Measurements from ENCODE around the gene PRTFDC1. TPM values are rescaled to one million over a fixed set of nuclear protein-coding genes. Genes with fewer than 3 reads are reported as not detected.

The PRTFDC1 gene
- total and polyA plus RNA-seq, 2 donors (not counting 1 experiment from before 2014, with no cell fraction given) = 26.9 to 32.7 TPM

DNA sequence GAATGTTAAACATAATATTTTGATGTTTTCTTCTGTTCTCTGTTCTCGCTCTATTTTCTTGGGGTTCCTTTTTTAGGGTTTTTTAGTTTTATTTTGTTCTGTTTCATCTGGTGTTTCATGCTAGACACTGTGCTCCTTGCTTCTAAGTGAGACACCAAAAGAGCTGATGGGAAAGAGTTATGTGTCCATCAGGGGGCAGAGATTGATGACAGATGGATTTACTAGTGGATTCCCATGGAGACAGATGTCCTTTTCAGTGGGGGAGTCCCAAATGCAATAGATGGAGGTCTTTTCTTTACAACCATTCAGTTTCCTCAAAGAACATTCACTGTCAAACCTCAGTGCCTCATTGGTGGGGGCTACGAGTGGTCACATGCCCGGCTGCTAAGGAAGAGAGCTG lies 34.9 kb downstream of the PRTFDC1 start:
- no peaks in the 10 kb centered on the region for H3K9me3 ChIP-seq (ENCODE audit: control insufficient read depth, insufficient read depth, low read depth, low read length)
- H3K36me3 ChIP-seq (ENCODE audit: control insufficient read depth, insufficient read depth, low read length) = no peaks in the 10 kb centered on the region
- no peaks in the 10 kb centered on the region for H3K27me3 ChIP-seq (ENCODE audit: control insufficient read depth, insufficient read depth, low read length)
- H2AFZ ChIP-seq (ENCODE audit: low read length) = no peak overlapping the region
- no peaks in the 10 kb centered on the region for H4K20me1 ChIP-seq (ENCODE audit: control insufficient read depth, extremely low read depth, insufficient read depth, low read length)
- TF ChIP-seq CTCF (conservative IDR thresholded peaks at IDR 0.05 in 1 of 2, IDR thresholded peaks at IDR 0.05 in 1 of 2; ENCODE audit: low read depth in 1 of 2, low read length in 2 of 2) = no peak
- no peak for TF ChIP-seq EZH2 (IDR thresholded peaks at IDR 0.05; ENCODE audit: low read length, missing control alignments)
- H3K9ac ChIP-seq (ENCODE audit: insufficient read depth, low read length) = no peak overlapping the region
- H3K27ac ChIP-seq (ENCODE audit: insufficient read depth, low read length) = no peak overlapping the region
- H3K4me2 ChIP-seq (ENCODE audit: extremely low read depth, insufficient read depth, low read length) = no peak overlapping the region
- peaks cover 5% of the 10 kb centered on the region for H3K4me1 ChIP-seq (ENCODE audit: control insufficient read depth, extremely low read depth, insufficient read depth, low read length)
- no peaks in the 10 kb centered on the region for H3K79me2 ChIP-seq (ENCODE audit: control insufficient read depth, insufficient read depth, low read length)
- no peak for DNase-seq (ENCODE audit: low read depth in 2 of 2)
- no peak overlapping the region for H3K4me3 ChIP-seq (replicated peaks in 1 of 4; ENCODE audit: control extremely low read depth in 1 of 4, insufficient read depth in 1 of 4, low read depth in 3 of 4, low read length in 4 of 4)

GRCh38 chr10:24916365-24916764 lies 36.0 kb downstream of the PRTFDC1 start:
- Histone ChIP-seq H3K36me3 (ENCODE audit: control insufficient read depth, insufficient read depth, low read length) (no peaks in the 10 kb centered on the region), H3K4me3 (replicated peaks in 1 of 4; ENCODE audit: control extremely low read depth in 1 of 4, insufficient read depth in 1 of 4, low read depth in 3 of 4, low read length in 4 of 4) (no peak overlapping the region), H3K27ac (ENCODE audit: insufficient read depth, low read length) (no peak overlapping the region), H3K79me2 (ENCODE audit: control insufficient read depth, insufficient read depth, low read length) (no peaks in the 10 kb centered on the region), H3K4me1 (ENCODE audit: control insufficient read depth, extremely low read depth, insufficient read depth, low read length) (peaks cover 5% of the 10 kb centered on the region), H3K9me3 (ENCODE audit: control insufficient read depth, insufficient read depth, low read depth, low read length) (no peaks in the 10 kb centered on the region), H3K4me2 (ENCODE audit: extremely low read depth, insufficient read depth, low read length) (no peak overlapping the region), H3K27me3 (ENCODE audit: control insufficient read depth, insufficient read depth, low read length) (no peaks in the 10 kb centered on the region), H3K9ac (ENCODE audit: insufficient read depth, low read length) (no peak overlapping the region), H4K20me1 (ENCODE audit: control insufficient read depth, extremely low read depth, insufficient read depth, low read length) (no peaks in the 10 kb centered on the region), H2AFZ (ENCODE audit: low read length) (no peak overlapping the region)
- TF ChIP-seq EZH2 (IDR thresholded peaks at IDR 0.05; ENCODE audit: low read length, missing control alignments) = no peak
- TF ChIP-seq CTCF (conservative IDR thresholded peaks at IDR 0.05 in 1 of 2, IDR thresholded peaks at IDR 0.05 in 1 of 2; ENCODE audit: low read depth in 1 of 2, low read length in 2 of 2) = no peak
- DNase-seq (ENCODE audit: low read depth in 2 of 2) = no peak

GRCh38 chr10:24915304-24915703 lies 37.1 kb downstream of the PRTFDC1 start:
- H3K36me3 ChIP-seq (ENCODE audit: control insufficient read depth, insufficient read depth, low read length) = no peaks in the 10 kb centered on the region
- H3K4me3 ChIP-seq (replicated peaks in 1 of 4; ENCODE audit: control extremely low read depth in 1 of 4, insufficient read depth in 1 of 4, low read depth in 3 of 4, low read length in 4 of 4) = no peak overlapping the region
- no peak overlapping the region for H3K9ac ChIP-seq (ENCODE audit: insufficient read depth, low read length)
- H3K4me1 ChIP-seq (ENCODE audit: control insufficient read depth, extremely low read depth, insufficient read depth, low read length) = peaks cover 2% of the 10 kb centered on the region
- no peak for DNase-seq (ENCODE audit: low read depth in 2 of 2)
- no peak overlapping the region for H2AFZ ChIP-seq (ENCODE audit: low read length)
- no peak for TF ChIP-seq EZH2 (IDR thresholded peaks at IDR 0.05; ENCODE audit: low read length, missing control alignments)
- TF ChIP-seq CTCF (conservative IDR thresholded peaks at IDR 0.05 in 1 of 2, IDR thresholded peaks at IDR 0.05 in 1 of 2; ENCODE audit: low read depth in 1 of 2, low read length in 2 of 2) = no peak
- H3K27me3 ChIP-seq (ENCODE audit: control insufficient read depth, insufficient read depth, low read length) = no peaks in the 10 kb centered on the region
- no peaks in the 10 kb centered on the region for H4K20me1 ChIP-seq (ENCODE audit: control insufficient read depth, extremely low read depth, insufficient read depth, low read length)
- no peaks in the 10 kb centered on the region for H3K79me2 ChIP-seq (ENCODE audit: control insufficient read depth, insufficient read depth, low read length)
- H3K27ac ChIP-seq (ENCODE audit: insufficient read depth, low read length) = no peak overlapping the region
- no peaks in the 10 kb centered on the region for H3K9me3 ChIP-seq (ENCODE audit: control insufficient read depth, insufficient read depth, low read depth, low read length)
- H3K4me2 ChIP-seq (ENCODE audit: extremely low read depth, insufficient read depth, low read length) = no peak overlapping the region
